Activated CD4-positive, alpha-beta T cell treated with anti-CD3 and anti-CD28 coated beads, Interleukin-2, amount 10 ng/mL, durations not matched to agents 24 days and 14 days (primary cell): ENCODE results near the gene ACOT9. TPM values are rescaled to one million over a fixed set of nuclear protein-coding genes. Genes with fewer than 3 reads are reported as not detected.
"Not testable (repeated sequence)": the region's sequence is repeated elsewhere in the genome, so short reads cannot be mapped to it uniquely, and the experiment has no call there.

Source experiments
- DNase-seq: peaks from one replicate; pipeline ENCODE4 v3.0.0; 2022
- H3K27ac Mint-ChIP-seq: one replicate; pipeline ENCODE4 v1.8.0; 2022; ENCODE audit warnings: mild to moderate bottlenecking, mixed read lengths
- H3K27me3 Mint-ChIP-seq: one replicate; pipeline ENCODE4 v1.8.0; 2022; ENCODE audit warnings: mixed read lengths
- H3K36me3 Mint-ChIP-seq: one replicate; pipeline ENCODE4 v1.8.0; 2022; ENCODE audit warnings: low read depth, mild to moderate bottlenecking, mixed read lengths
- H3K4me1 Mint-ChIP-seq: one replicate; pipeline ENCODE4 v1.8.0; 2021; ENCODE audit warnings: mixed read lengths
- H3K4me3 Mint-ChIP-seq: one replicate; pipeline ENCODE4 v1.8.0; 2022; ENCODE audit warnings: mild to moderate bottlenecking, moderate library complexity, mixed read lengths
- H3K9me3 Mint-ChIP-seq: one replicate; pipeline ENCODE4 v1.8.0; 2021; ENCODE audit warnings: mixed read lengths
- intact Hi-C: fragments of 100-400 bp; cut with micrococcal nuclease; formaldehyde crosslinking; loops from one replicate; pipeline ENCODE4 v1.15.1; 2023
- total RNA-seq: library from RNA; stranded (reverse); gene quantifications from 2 replicates; pipeline ENCODE4 v1.2.3, GENCODE V29; 2022

ACOT9 gene
- total RNA-seq, 1 donor from 2014 or later, result 54.6 TPM

GRCh38 chrX:23782455-23782854, 39.4 kb upstream of the ACOT9 start:
- no peaks in the 10 kb centered on the region for H3K9me3 Mint-ChIP-seq
- H3K27ac Mint-ChIP-seq, result peak overlapping the region; percentile 95
- intact Hi-C loops, result loop anchor here (5.0 kb wide), 2 partner anchors 270 to 370 kb away; partner anchors contain the start of gene EIF2S3
- H3K36me3 Mint-ChIP-seq, result peaks cover 26% of the 10 kb centered on the region
- peak overlapping the region; percentile 95 for H3K4me3 Mint-ChIP-seq
- peaks cover 25% of the 10 kb centered on the region for H3K4me1 Mint-ChIP-seq
- no peak for DNase-seq
- H3K27me3 Mint-ChIP-seq, result no peaks in the 10 kb centered on the region

DNA sequence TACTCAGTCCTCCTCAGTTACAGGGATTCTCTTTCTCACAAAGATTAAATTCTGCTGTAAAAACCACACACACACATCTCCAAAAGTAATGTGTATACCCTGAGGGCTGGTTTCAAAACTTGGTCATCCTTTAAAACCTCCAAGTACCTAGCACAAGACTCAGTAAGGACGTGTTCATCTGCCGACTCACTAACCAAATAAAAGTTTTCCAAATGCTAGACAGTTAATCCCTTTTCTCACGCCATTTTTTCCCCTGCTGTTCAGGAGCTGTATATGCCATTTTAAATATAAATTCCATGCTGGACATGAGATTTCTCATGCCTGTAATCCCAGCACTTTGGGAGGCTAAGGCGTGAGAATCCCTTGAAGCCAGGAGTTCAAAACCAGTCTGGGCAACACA, 35.9 kb upstream of the ACOT9 start:
- no peak overlapping the region for H3K27ac Mint-ChIP-seq

DNA sequence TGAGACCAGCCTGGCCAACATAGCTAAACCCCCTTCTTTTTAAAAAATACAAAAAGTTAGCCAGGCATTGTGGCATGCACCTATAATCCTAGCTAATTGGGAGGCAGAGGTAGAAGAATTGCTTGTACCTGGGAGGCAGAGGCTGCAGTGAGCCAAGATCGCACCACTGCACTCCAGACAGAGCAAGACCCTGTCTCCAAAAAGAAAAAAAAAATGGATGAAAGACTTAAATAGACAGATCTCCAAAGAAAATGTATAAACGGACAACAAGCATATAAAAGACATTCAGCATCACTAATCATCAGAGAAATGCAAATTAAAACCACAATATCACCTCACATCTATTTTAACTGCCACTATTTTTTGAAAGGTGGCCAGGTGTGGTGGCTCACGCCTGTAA, 33.3 kb upstream of the ACOT9 start:
- intact Hi-C loops, result no loop called here
- H3K27ac Mint-ChIP-seq, result no peak overlapping the region
- DNase-seq, result no peak
- H3K4me3 Mint-ChIP-seq, result no peak overlapping the region
- no peaks in the 10 kb centered on the region for H3K9me3 Mint-ChIP-seq
- H3K36me3 Mint-ChIP-seq, result no peaks in the 10 kb centered on the region
- H3K4me1 Mint-ChIP-seq, result peaks cover 7% of the 10 kb centered on the region
- no peaks in the 10 kb centered on the region for H3K27me3 Mint-ChIP-seq

More for the DNA sequence above, 35.9 kb upstream of the ACOT9 start:
- no peak for DNase-seq
- H3K27me3 Mint-ChIP-seq, result no peaks in the 10 kb centered on the region
- no peaks in the 10 kb centered on the region for H3K9me3 Mint-ChIP-seq
- H3K36me3 Mint-ChIP-seq, result peaks cover 3% of the 10 kb centered on the region
- peaks cover 8% of the 10 kb centered on the region for H3K4me1 Mint-ChIP-seq
- no peak overlapping the region for H3K4me3 Mint-ChIP-seq
- intact Hi-C loops, result no loop called here

- Mint-ChIP-seq H3K27me3 (no peaks in the 10 kb centered on the region), H3K9me3 (no peaks in the 10 kb centered on the region), H3K36me3 (no peaks in the 10 kb centered on the region), H3K4me3 (peak overlapping the region; percentile 53), H3K27ac (peak overlapping the region; percentile 96), H3K4me1 (peaks cover 7% of the 10 kb centered on the region)
- DNase-seq, result peak; percentile 85
- intact Hi-C loops, result loop anchor here (1.0 kb wide), 1 partner anchor 8 kb away; no protein-coding TSS in a partner anchor
These were observed 30.6 kb upstream of the ACOT9 start for GRCh38 chrX:23773601-23774175.

- H3K27ac Mint-ChIP-seq, H3K9me3 Mint-ChIP-seq: not testable (repeated sequence)
These were observed 28.0 kb upstream of the ACOT9 start for GRCh38 chrX:23771086-23771485.

GRCh38 chrX:23770142-23770541, 27.1 kb upstream of the ACOT9 start:
- intact Hi-C loops, result no loop called here
- Mint-ChIP-seq H3K4me3 (no peak overlapping the region), H3K27ac (no peak overlapping the region), H3K9me3 (no peaks in the 10 kb centered on the region), H3K27me3 (no peaks in the 10 kb centered on the region), H3K4me1 (peaks cover 7% of the 10 kb centered on the region), H3K36me3 (no peaks in the 10 kb centered on the region)
- no peak for DNase-seq

More at GRCh38 chrX:23771086-23771485, 28.0 kb upstream of the ACOT9 start:
- H3K36me3 Mint-ChIP-seq, intact Hi-C loops, H3K4me3 Mint-ChIP-seq, H3K27me3 Mint-ChIP-seq, H3K4me1 Mint-ChIP-seq, DNase-seq: not testable (repeated sequence)

DNA sequence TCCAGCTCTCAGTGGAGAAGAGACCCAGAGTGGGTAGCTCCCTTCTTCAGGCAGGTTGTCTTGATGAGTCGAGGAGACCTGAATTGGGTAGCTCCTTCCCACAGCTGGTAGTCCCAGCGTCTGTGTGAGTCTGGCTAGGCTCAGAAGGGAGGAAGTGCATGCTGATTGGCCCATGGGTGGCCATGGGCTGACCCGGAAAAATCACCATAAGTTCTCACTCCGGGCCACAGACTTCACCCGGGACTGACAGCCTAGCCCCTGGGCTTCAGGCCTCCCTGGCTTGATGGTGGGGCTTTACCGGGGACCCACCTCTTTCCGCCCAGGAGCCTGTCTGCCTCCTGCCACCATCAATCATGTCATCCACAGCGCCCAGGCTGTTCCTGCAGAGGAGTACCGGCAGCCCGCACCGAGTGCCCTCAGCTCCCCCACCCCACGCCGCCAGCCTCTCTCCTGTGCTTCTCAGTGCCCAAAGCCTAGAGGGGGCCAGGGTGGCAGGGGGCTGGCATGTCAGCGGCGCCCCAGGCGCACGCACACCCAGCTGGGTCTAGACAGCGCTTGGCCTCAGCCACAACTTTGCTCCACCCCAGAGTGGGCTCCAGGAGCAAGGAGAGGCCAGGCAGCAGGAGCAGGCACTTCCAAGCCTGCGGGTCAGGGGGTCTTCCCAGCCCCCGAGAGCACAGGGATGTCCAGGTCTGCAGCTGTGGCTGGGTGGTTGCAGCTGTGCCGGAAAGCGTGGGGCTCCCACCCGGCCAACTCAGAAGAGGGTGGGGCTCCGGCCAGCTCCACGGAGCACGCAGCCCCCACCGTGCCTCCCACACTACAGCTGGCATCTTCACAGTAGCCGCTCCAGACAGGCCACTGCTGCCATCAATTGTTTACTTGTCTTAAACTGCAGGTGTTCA, 23.8 kb upstream of the ACOT9 start:
- Mint-ChIP-seq H3K9me3 (peaks cover 3% of the 10 kb centered on the region), H3K36me3 (no peaks in the 10 kb centered on the region), H3K4me1 (peaks cover 2% of the 10 kb centered on the region), H3K27me3 (no peaks in the 10 kb centered on the region), H3K4me3 (peak overlapping the region; percentile 48), H3K27ac (peak overlapping the region; percentile 15)
- intact Hi-C loops, result no loop called here
- DNase-seq, result peak; percentile 58

DNA sequence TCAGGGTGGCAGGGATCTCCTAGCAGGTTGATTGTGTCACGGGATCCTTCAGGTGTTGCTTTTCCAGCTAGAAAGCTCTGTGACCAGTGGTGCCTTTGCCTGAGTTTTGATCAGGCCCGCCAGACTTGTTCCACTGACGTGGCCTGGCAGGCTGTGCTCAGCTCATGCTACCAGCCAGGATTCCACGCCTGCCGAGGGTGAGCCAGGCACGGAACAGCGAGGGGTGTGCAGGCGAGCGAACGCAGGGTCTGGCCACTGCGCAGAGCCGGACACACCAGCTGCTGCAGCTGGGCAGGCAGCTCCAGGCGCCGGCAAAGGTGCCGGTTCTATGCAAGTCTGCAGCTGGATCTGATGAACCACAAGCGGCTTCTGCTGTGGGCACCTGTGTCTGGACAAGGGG, 22.8 kb upstream of the ACOT9 start:
- Mint-ChIP-seq H3K9me3 (peaks cover 3% of the 10 kb centered on the region), H3K27ac (no peak overlapping the region), H3K27me3 (no peaks in the 10 kb centered on the region), H3K36me3 (no peaks in the 10 kb centered on the region), H3K4me1 (peaks cover 2% of the 10 kb centered on the region), H3K4me3 (no peak overlapping the region)
- intact Hi-C loops, result no loop called here
- DNase-seq, result no peak

GRCh38 chrX:23765449-23765848, 22.4 kb upstream of the ACOT9 start:
- H3K4me1 Mint-ChIP-seq, result peaks cover 2% of the 10 kb centered on the region
- H3K36me3 Mint-ChIP-seq, result no peaks in the 10 kb centered on the region
- no peak overlapping the region for H3K4me3 Mint-ChIP-seq
- H3K27ac Mint-ChIP-seq, result no peak overlapping the region
- H3K9me3 Mint-ChIP-seq, result peaks cover 3% of the 10 kb centered on the region
- H3K27me3 Mint-ChIP-seq, result no peaks in the 10 kb centered on the region
- no peak for DNase-seq
- intact Hi-C loops, result no loop called here

DNA sequence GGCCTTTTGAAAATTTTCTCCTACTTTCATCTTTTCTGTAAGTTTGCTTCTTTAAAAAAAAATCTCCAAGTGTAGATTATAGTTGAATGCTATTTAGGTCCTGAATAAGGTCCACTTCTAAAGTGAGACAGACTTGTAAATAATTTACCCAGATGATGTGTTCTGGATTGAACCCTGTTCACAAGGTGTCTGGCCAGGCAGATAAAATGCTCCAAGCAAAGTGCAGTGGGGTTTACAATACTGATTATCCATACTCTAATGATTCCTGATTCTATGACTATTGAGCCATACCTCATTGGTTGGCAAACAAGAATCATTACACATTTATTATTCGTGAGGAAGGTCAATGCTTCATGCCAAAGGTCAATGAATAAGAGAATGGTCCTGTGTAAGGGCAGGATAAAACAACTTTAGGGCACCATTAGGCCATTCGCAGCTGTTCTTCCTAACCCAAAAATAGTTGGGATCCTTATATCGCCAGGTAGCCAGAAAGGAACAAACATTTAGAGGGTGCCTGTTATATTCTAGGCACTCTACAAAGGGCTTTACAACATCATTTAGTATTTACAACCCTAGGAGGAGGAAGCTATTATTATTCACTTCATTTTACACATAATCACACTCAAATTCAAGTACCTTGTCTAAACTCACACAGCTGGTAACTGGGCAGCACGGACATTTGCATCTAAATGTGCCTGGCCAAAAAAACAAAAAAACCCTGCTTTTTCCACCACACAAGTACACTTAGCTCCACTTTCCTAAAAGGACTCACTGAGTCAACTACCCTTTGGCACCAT, 21.3 kb upstream of the ACOT9 start:
- peaks cover 3% of the 10 kb centered on the region for H3K9me3 Mint-ChIP-seq
- intact Hi-C loops, result no loop called here
- no peak overlapping the region for H3K4me3 Mint-ChIP-seq
- DNase-seq, result no peak
- no peaks in the 10 kb centered on the region for H3K36me3 Mint-ChIP-seq
- no peaks in the 10 kb centered on the region for H3K4me1 Mint-ChIP-seq
- no peaks in the 10 kb centered on the region for H3K27me3 Mint-ChIP-seq
- H3K27ac Mint-ChIP-seq, result no peak overlapping the region

DNA sequence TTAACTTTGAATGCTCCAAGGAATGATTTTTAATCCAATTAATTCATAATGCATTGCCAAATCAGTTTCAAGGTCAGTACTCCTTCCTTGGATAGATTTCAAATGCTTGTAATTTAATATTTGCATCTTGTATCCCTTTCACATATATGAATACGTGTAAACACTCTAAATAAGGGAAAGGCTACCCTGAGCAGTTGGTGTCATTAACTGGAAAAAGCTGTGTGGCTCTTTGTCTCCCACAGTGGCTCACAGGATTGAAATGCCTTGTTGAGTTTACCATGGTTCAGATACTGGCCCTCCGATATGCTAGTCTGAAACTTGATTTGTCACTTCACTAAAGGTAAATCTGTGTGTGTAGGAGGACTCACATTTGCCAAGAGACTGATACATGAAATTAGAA, 16.7 kb upstream of the ACOT9 start:
- Mint-ChIP-seq H3K4me3 (no peak overlapping the region), H3K4me1 (peaks cover 6% of the 10 kb centered on the region), H3K27me3 (no peaks in the 10 kb centered on the region), H3K9me3 (peaks cover 3% of the 10 kb centered on the region), H3K36me3 (no peaks in the 10 kb centered on the region), H3K27ac (no peak overlapping the region)
- no peak for DNase-seq
- intact Hi-C loops, result no loop called here

- no peaks in the 10 kb centered on the region for H3K9me3 Mint-ChIP-seq
- peak overlapping the region; percentile 20 for H3K27ac Mint-ChIP-seq
- peaks cover 6% of the 10 kb centered on the region for H3K4me1 Mint-ChIP-seq
- no peaks in the 10 kb centered on the region for H3K27me3 Mint-ChIP-seq
- no peak overlapping the region for H3K4me3 Mint-ChIP-seq
- H3K36me3 Mint-ChIP-seq, result no peaks in the 10 kb centered on the region
- peak; percentile 88 for DNase-seq
- intact Hi-C loops, result loop anchor here (1.0 to 2.0 kb wide), 3 partner anchors 13 to 146 kb away; partner anchors contain the start of gene ACOT9
These were observed 13.1 kb upstream of the ACOT9 start for GRCh38 chrX:23756165-23756564.

DNA sequence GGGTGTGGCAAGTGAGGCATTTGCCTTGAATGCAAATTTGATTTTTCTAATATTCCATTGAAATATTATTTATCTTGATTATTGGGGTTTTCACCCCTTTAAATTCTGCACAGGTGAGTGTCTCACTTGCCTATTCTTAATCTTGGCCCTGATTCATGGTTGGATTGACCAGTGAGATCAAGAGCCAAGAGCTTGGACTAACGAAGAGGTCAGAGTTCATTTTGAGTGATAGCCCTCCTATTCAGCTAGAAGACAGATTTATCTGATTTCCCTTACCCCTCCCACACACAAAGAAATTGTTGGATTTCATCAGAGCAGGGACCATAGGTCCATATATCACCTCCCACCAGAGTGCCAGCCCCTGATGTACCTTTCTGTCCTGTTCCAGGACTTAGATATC, 11.6 kb upstream of the ACOT9 start:
- no peak for DNase-seq
- no peaks in the 10 kb centered on the region for H3K27me3 Mint-ChIP-seq
- H3K4me3 Mint-ChIP-seq, result no peak overlapping the region
- H3K9me3 Mint-ChIP-seq, result no peaks in the 10 kb centered on the region
- intact Hi-C loops, result no loop called here
- no peak overlapping the region for H3K27ac Mint-ChIP-seq
- H3K4me1 Mint-ChIP-seq, result peaks cover 6% of the 10 kb centered on the region
- H3K36me3 Mint-ChIP-seq, result no peaks in the 10 kb centered on the region
